HG02642 (cell line): ENCODE results near the gene SNPH.
"Not testable (repeated sequence)": the region's sequence is repeated elsewhere in the genome, so short reads cannot be mapped to it uniquely, and the experiment has no call there.

Experiments used
- ATAC-seq: cut with Tn5 transposase; IDR thresholded peaks from one replicate; pipeline ENCODE4 v1.9.1; 2021; ENCODE audit warnings: mild to moderate bottlenecking; ENCODE audit not compliant: unreplicated experiment, poor library complexity

The SNPH gene

GRCh38 chr20:1334761-1335160, 68.7 kb downstream of the SNPH start:
- ATAC-seq: no peak

GRCh38 chr20:1335961-1336698, 70.0 kb downstream of the SNPH start:
- no peak for ATAC-seq

- ATAC-seq: no peak
These were observed 70.7 kb downstream of the SNPH start for GRCh38 chr20:1336699-1337367.

- ATAC-seq: no peak
These were observed 71.3 kb downstream of the SNPH start for GRCh38 chr20:1337441-1337840.

- no peak for ATAC-seq
These were observed 72.0 kb downstream of the SNPH start for GRCh38 chr20:1338096-1338495.

- no peak for ATAC-seq
These were observed 72.7 kb downstream of the SNPH start for GRCh38 chr20:1338801-1339200.

GRCh38 chr20:1341561-1342265, 75.6 kb downstream of the SNPH start:
- no peak for ATAC-seq

- ATAC-seq: not testable (repeated sequence)
These were observed 77.5 kb downstream of the SNPH start for GRCh38 chr20:1343446-1344124.

- no peak for ATAC-seq
These were observed 79.1 kb downstream of the SNPH start for GRCh38 chr20:1345030-1345755.

- ATAC-seq: no peak
These were observed 79.6 kb downstream of the SNPH start for GRCh38 chr20:1345756-1346093.

- no peak for ATAC-seq
These were observed 80.3 kb downstream of the SNPH start for GRCh38 chr20:1346315-1346969.

GRCh38 chr20:1353956-1354355, 87.9 kb downstream of the SNPH start:
- ATAC-seq: no peak

- ATAC-seq: no peak
These were observed 92.0 kb downstream of the SNPH start for GRCh38 chr20:1357921-1358671.
